Endothelial cell of umbilical vein (primary cell): Measurements from ENCODE around the gene TENT5C. TPM values are rescaled to one million over a fixed set of nuclear protein-coding genes. Genes with fewer than 3 reads are reported as not detected.

ENCODE experiments used
- BruUV-seq: library from RNA; stranded (reverse); fragments of 400-500 nt; replicated peaks from 2 replicates; lab custom pipeline; 2021; lab: Mats Ljungman, UMichigan
- CTCF ChIA-PET: fragments of 300-600, 350-600 bp; sonication (Branson Sonifier 250); formaldehyde crosslinking; loops from one replicate; lab custom pipeline; 2021; ENCODE audit warnings: antibody characterized with exemption, inconsistent platforms; lab: Charles Lee
- POLR2A ChIA-PET: fragments of 300-600, 350-600 bp; sonication (Branson Sonifier 250); formaldehyde crosslinking; loops from one replicate; lab custom pipeline; 2021; ENCODE audit warnings: antibody characterized with exemption, inconsistent platforms; lab: Charles Lee
- DNase-seq: peaks from one replicate; pipeline ENCODE4 v3.0.0-alpha.2; 2011; ENCODE audit warnings: low read depth, low spot score
- FAIRE-seq: peaks from 2 replicates; lab custom pipeline; 2011; peaks lifted over from hg19 to GRCh38; lab: Jason Lieb, UNC
- H2AFZ ChIP-seq: 2 replicates; pipeline ENCODE4 v1.6.0; 2012; ENCODE audit warnings: low read depth, low read length, control low read depth, inconsistent platforms
- H3K27ac ChIP-seq: 2 replicates; pipeline ENCODE4 v1.5.1; 2011; ENCODE audit warnings: low read depth, mild to moderate bottlenecking, control low read depth, low read length, moderate library complexity; ENCODE audit not compliant: insufficient read depth
- H3K27me3 ChIP-seq, 2 experiments: 2 replicates each; pipeline versions ENCODE4 v1.6.0 to v1.6.1; 2011; ENCODE audit warnings: low read length in 2 of 2, mixed read lengths in 1 of 2; ENCODE audit not compliant: control insufficient read depth in 2 of 2, insufficient read depth in 2 of 2
- H3K36me3 ChIP-seq, 2 experiments: 2 replicates in 1 of 2; 3 replicates in 1 of 2; pipeline ENCODE4 v1.5.1; 2011; ENCODE audit warnings: low read length in 2 of 2, mild to moderate bottlenecking in 1 of 2, moderate library complexity in 1 of 2; ENCODE audit not compliant: control insufficient read depth in 2 of 2, insufficient read depth in 2 of 2; ENCODE audit errors: extremely low read depth in 1 of 2
- H3K4me1 ChIP-seq: 3 replicates; pipeline ENCODE4 v1.5.1; 2011; ENCODE audit warnings: mild to moderate bottlenecking, low read length; ENCODE audit not compliant: control insufficient read depth, insufficient read depth; ENCODE audit errors: extremely low read depth
- H3K4me2 ChIP-seq: 2 replicates; pipeline ENCODE4 v1.6.1; 2011; ENCODE audit warnings: low read length, control low read depth, mixed read lengths; ENCODE audit not compliant: insufficient read depth
- H3K4me3 ChIP-seq, 3 experiments: fragments of 200-600 bp in 1 of 3; sonication (generic), shearing (Covaris generic) in 1 of 3; replicated peaks in 1 of 3; 2 replicates each; pipeline ENCODE4 v1.5.1; 2011 to 2016; ENCODE audit warnings: control low read depth in 3 of 3, low read length in 3 of 3, mild to moderate bottlenecking in 2 of 3, inconsistent platforms in 1 of 3, low read depth in 1 of 3, moderate library complexity in 1 of 3; ENCODE audit not compliant: insufficient read depth in 1 of 3
- H3K79me2 ChIP-seq: 2 replicates; pipeline ENCODE4 v1.6.0; 2012; ENCODE audit warnings: low read length, inconsistent platforms; ENCODE audit not compliant: control insufficient read depth, insufficient read depth
- H3K9ac ChIP-seq: replicated peaks from 2 replicates; pipeline ENCODE3; 2011; ENCODE audit warnings: low read length, control low read depth; ENCODE audit not compliant: insufficient read depth; ENCODE audit errors: extremely low read depth
- H3K9me1 ChIP-seq: replicated peaks from 3 replicates; pipeline ENCODE4 v1.6.0; 2011; ENCODE audit warnings: mild to moderate bottlenecking, low read length; ENCODE audit not compliant: control insufficient read depth, insufficient read depth; ENCODE audit errors: extremely low read depth
- H3K9me3 ChIP-seq: replicated peaks from 2 replicates; pipeline ENCODE4 v1.5.1; 2012; ENCODE audit warnings: low read length, inconsistent platforms; ENCODE audit not compliant: control insufficient read depth, insufficient read depth
- H4K20me1 ChIP-seq: replicated peaks from 2 replicates; pipeline ENCODE3; 2011; ENCODE audit warnings: mild to moderate bottlenecking, low read length; ENCODE audit not compliant: control insufficient read depth, insufficient read depth; ENCODE audit errors: extremely low read depth
- EZH2 ChIP-seq: IDR thresholded peaks from 2 replicates; pipeline ENCODE4 v1.6.1; 2012; ENCODE audit warnings: borderline replicate concordance, low read depth, mild to moderate bottlenecking, moderate library complexity, low read length, inconsistent platforms; ENCODE audit not compliant: severe bottlenecking
- FOS ChIP-seq: IDR thresholded peaks from 2 replicates; pipeline ENCODE4 v1.6.1; 2011; ENCODE audit warnings: mild to moderate bottlenecking, low read length, moderate library complexity, borderline replicate concordance; ENCODE audit not compliant: insufficient read depth
- GATA2 ChIP-seq: IDR thresholded peaks from 2 replicates; pipeline ENCODE4 v1.7.0; 2011; ENCODE audit warnings: low read depth, mild to moderate bottlenecking, moderate library complexity, mixed read lengths, low read length; ENCODE audit not compliant: insufficient read length, insufficient read depth
- JUN ChIP-seq: IDR thresholded peaks from 2 replicates; pipeline ENCODE4 v1.6.1; 2011; ENCODE audit warnings: borderline replicate concordance, low read depth; ENCODE audit not compliant: insufficient read length, insufficient read depth
- MYC ChIP-seq: IDR thresholded peaks from one replicate; pipeline ENCODE4 v1.6.1; 2011; ENCODE audit warnings: mild to moderate bottlenecking, low read depth, low read length
- POLR2A ChIP-seq: IDR thresholded peaks from 2 replicates; pipeline ENCODE4 v1.6.1; 2012; ENCODE audit warnings: low read depth, mild to moderate bottlenecking, control low read depth, low read length
- POLR2AphosphoS5 ChIP-seq: IDR thresholded peaks from 2 replicates; pipeline ENCODE4 v1.6.1; 2012; ENCODE audit warnings: low read depth, mild to moderate bottlenecking, control low read depth, low read length, moderate library complexity; ENCODE audit not compliant: insufficient read depth
- dilution Hi-C: fragments of 300-500 bp; cut with MboI; formaldehyde crosslinking; loops from one replicate; pipeline ENCODE4 v1.15.0; 2019; ENCODE audit warnings: low sequenced_read_pairs; ENCODE audit not compliant: extremely low pct_ligation_motif_present
- intact Hi-C: fragments of 100-400 bp; cut with micrococcal nuclease; formaldehyde crosslinking; loops from one replicate; pipeline ENCODE4 v1.10.0; 2022
- polyA plus RNA-seq, 4 experiments: library from polyadenylated mRNA; depleted of rRNA in 3 of 4; stranded (reverse) in 3 of 4; unstranded in 1 of 4; fragments of >200 nt; gene quantifications; 2 replicates each; pipeline versions ENCODE4 v1.2.1 to v1.2.3, GENCODE V29; 2011 to 2012; ENCODE audit warnings: missing spikeins in 1 of 4
- total RNA-seq: library from RNA; stranded (reverse); gene quantifications from 2 replicates; pipeline ENCODE4 v1.2.3, GENCODE V29; 2021
- TF ChIP-seq, protein P1 (sequence below): IDR thresholded peaks from 2 replicates; pipeline ENCODE4 v1.6.1; 2011; ENCODE audit not compliant: insufficient read depth, insufficient read length
- TF ChIP-seq, protein P2 (sequence below), 2 donors: IDR thresholded peaks; 1 replicate in 1 of 2; 2 replicates in 1 of 2; pipeline ENCODE4 v1.5.1; 2011; ENCODE audit warnings: low read length in 2 of 2, mild to moderate bottlenecking in 2 of 2, moderate library complexity in 2 of 2, control low read depth in 1 of 2, inconsistent platforms in 1 of 2, low read depth in 1 of 2; ENCODE audit not compliant: insufficient read depth in 1 of 2; ENCODE audit errors: extremely low read depth in 1 of 2

TENT5C gene
- total and polyA plus RNA-seq, 2 donors (not counting 3 experiments of a cell fraction or from before 2014, with no cell fraction given): 0.06 to 0.22 TPM

DNA sequence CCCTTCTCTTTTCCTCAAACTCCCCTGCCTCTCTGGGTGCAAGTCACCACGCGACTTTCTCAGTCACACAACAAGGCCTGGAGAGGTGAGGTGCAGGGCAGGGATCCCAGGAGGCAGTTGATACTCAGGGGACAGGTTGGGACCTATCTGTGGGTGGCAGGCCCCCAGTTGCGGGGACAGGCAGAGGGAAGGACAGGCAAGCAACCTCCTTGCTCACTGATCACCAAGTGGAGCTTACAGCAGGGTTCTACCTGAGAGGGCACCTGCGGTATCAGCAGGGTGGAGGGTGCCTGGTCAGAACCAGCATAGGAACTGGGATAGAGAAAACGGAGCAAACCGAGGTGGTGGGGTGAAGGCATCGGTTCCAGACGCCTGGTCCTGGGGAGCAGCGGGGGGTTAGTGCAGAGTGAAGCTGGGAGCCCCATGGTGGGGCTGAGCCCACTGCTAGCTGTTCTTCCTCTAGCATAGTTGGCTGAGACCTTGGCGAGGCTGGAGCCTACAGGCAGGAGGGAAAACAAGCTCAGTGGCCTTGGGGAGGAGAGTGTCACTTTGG lies 24.4 kb upstream of the TENT5C start:
- Histone ChIP-seq H3K9me3 (no peaks in the 10 kb centered on the region), H3K4me1 (no peaks in the 10 kb centered on the region), H3K36me3 (no peaks in the 10 kb centered on the region), H3K4me2 (no peak overlapping the region), H3K4me3 (no peak overlapping the region), H3K9ac (no peak overlapping the region), H3K79me2 (no peaks in the 10 kb centered on the region), H3K9me1 (no peaks in the 10 kb centered on the region), H4K20me1 (no peaks in the 10 kb centered on the region), H3K27ac (no peak overlapping the region), H3K27me3 (no peaks in the 10 kb centered on the region), H2AFZ (no peak overlapping the region)
- intact Hi-C loops: no loop called here
- TF ChIP-seq, protein P1, sequence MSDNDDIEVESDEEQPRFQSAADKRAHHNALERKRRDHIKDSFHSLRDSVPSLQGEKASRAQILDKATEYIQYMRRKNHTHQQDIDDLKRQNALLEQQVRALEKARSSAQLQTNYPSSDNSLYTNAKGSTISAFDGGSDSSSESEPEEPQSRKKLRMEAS: no peak
- no peak for TF ChIP-seq FOS
- TF ChIP-seq POLR2AphosphoS5: no peak
- TF ChIP-seq POLR2A: no peak
- no peak for TF ChIP-seq MYC
- dilution Hi-C loops: no loop called here
- CTCF ChIA-PET: interaction anchor here (1.0 kb wide), 1 partner anchor 106 kb away, joined by 3 read pairs; no protein-coding TSS in a partner anchor
- no TSS peak for BruUV-seq
- POLR2A ChIA-PET: no interaction called here
- FAIRE-seq (no peak), DNase-seq (no peak)

DNA sequence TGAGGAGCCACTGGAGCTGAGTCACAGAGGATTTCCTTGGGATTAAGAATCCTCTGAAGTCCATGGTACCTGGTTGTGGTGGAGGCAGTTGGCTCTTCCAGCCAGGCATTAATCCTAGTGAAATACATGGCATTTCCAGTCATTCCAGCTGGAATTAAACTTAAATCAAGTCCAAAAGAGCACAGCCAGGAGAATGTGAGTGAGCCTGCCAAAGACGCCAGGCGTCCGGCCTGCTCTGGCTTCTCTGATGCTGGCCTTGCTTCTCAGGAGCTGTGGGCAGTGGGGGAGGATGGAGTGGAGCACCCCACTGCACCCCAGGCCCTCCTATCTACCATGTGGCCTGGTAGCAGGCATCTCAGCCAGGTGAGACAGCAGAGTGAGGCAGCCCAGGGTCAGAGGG lies 23.4 kb upstream of the TENT5C start:
- Histone ChIP-seq H3K4me2 (no peak overlapping the region), H3K9me3 (no peaks in the 10 kb centered on the region), H3K36me3 (no peaks in the 10 kb centered on the region), H3K27me3 (no peaks in the 10 kb centered on the region), H3K4me3 (no peak overlapping the region), H2AFZ (no peak overlapping the region), H3K27ac (no peak overlapping the region), H4K20me1 (no peaks in the 10 kb centered on the region), H3K4me1 (no peaks in the 10 kb centered on the region), H3K9ac (no peak overlapping the region), H3K79me2 (no peaks in the 10 kb centered on the region), H3K9me1 (no peaks in the 10 kb centered on the region)
- intact Hi-C loops (no loop called here), dilution Hi-C loops (no loop called here)
- TF ChIP-seq EZH2 (no peak), GATA2 (no peak), POLR2A (no peak), JUN (no peak), MYC (no peak), FOS (no peak), POLR2AphosphoS5 (no peak)
- TF ChIP-seq, protein P2, sequence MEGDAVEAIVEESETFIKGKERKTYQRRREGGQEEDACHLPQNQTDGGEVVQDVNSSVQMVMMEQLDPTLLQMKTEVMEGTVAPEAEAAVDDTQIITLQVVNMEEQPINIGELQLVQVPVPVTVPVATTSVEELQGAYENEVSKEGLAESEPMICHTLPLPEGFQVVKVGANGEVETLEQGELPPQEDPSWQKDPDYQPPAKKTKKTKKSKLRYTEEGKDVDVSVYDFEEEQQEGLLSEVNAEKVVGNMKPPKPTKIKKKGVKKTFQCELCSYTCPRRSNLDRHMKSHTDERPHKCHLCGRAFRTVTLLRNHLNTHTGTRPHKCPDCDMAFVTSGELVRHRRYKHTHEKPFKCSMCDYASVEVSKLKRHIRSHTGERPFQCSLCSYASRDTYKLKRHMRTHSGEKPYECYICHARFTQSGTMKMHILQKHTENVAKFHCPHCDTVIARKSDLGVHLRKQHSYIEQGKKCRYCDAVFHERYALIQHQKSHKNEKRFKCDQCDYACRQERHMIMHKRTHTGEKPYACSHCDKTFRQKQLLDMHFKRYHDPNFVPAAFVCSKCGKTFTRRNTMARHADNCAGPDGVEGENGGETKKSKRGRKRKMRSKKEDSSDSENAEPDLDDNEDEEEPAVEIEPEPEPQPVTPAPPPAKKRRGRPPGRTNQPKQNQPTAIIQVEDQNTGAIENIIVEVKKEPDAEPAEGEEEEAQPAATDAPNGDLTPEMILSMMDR (IDR thresholded peaks at IDR 0.05; ENCODE audit: extremely low read depth in 1 of 2, insufficient read depth in 1 of 2, low read depth in 1 of 2, low read length in 2 of 2): no peak
- TF ChIP-seq, protein P1: no peak
- no TSS peak for BruUV-seq
- DNase-seq (no peak), FAIRE-seq (no peak)
- ChIA-PET CTCF (no interaction called here), POLR2A (no interaction called here)
